Right renal pelvis (tissue), 4 donors: ENCODE results near the gene PHYKPL. TPM values are rescaled to one million over a fixed set of nuclear protein-coding genes. Genes with fewer than 3 reads are reported as not detected.
A peak's percentile ranks its signal among the peaks of the same experiment; 100 is the strongest.

Source experiments
- DNase-seq, 4 donors: peaks; one replicate each; pipeline ENCODE4 v3.0.0-alpha.2; 2013; ENCODE audit warnings: low read depth in 4 of 4, low spot score in 3 of 4, missing footprints in 1 of 4
- polyA plus RNA-seq, 4 donors: library from polyadenylated mRNA; unstranded; fragments of 120-200 nt; gene quantifications; one replicate each; pipeline ENCODE4 v1.2.1, GENCODE V29; 2013; ENCODE audit not compliant: insufficient read length in 4 of 4

Gene PHYKPL
- polyA plus RNA-seq, 4 donors = 62.8 to 78.4 (median 67.7) TPM

- DNase-seq = no peak
These were observed 36.3 kb downstream of the PHYKPL start for GRCh38 chr5:178196281-178196812.

DNA sequence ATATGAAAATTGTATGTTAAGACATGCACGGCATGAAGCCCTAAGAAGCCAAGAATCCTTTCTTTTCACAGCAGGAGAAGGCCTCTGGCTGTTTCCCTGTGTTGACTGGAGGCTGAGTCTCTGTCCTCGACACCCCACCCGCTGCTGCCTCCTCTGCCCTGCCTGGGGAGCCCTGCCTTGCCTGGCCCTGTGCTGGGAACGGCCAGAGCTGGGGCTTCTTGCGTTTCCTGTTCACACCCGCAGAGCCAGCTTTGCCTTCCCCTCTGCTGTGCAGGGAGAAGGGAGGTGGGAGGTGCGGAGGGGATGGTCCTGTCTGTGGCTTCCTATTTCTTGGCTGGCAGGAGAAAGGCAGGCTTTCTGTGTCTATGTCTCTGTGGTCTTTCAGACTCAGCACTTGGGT is 38.6 kb downstream of the PHYKPL start:
- no peak for DNase-seq

DNA sequence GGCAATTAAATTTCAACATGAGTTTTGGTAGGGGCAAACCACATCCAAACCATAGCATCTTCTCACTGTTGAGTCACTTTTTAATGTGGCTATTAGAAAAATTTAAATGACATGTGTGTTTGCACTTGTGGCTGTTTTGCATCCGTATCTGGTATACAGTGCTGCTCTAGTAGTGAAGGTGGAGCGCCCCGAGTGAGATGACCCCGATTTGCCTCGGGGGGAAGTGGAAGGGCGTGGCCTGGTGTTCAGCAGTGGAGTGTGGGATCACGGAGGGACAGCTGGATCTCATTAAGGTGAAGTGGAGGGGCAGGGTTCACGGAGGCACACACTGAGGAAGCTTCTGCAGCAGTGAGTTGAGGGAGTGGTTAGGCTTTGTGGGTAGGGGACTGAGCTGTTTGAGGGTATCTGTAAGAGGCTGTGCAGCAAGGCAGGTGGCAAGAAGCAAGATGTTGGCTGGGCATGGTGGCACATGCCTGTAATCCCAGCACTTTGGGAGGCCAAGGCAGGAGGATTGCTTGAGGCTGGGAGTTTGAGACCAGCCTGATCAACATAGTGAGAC is 39.3 kb downstream of the PHYKPL start:
- no peak for DNase-seq

DNA sequence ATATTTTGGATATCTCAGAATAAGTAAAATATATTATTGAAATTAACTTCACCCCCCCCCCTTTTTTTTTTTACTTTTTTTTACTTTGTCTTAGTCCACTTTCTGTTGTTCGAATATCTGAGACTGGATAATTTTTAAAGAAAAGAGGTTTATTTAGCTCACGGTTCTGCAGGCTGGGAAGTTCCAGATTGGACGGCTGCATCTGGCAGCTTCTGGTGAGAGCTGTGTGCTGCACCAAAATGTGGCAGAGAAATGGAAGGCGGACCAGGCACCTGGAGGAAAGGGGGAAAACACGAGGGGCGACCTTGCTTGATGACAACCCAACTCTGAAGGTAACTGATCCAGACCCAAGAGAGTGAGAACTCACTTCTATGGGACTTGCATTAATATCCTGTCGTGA is 39.8 kb downstream of the PHYKPL start:
- no peak for DNase-seq

DNA sequence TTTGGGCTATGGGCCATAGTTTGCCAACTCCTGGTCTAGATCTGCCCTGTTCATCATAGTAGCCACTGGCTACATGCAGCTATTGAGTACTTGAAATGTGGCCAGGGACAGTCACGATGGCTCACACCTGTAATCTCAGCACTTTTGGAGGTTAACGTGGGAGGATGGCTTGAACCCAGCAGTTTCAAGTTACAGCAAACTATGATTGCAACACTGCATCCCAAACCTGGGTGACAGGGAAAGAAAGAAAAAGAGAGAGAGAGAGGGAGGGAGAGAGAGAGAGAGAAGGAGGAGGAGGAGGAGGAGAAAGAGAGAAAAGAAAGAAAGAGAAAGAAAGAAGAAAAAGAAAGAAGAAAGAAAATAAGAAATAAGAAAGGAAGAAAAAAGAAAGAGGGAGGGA is 40.4 kb downstream of the PHYKPL start:
- DNase-seq = no peak

GRCh38 chr5:178191661-178192060 is 40.9 kb downstream of the PHYKPL start:
- no peak for DNase-seq

DNA sequence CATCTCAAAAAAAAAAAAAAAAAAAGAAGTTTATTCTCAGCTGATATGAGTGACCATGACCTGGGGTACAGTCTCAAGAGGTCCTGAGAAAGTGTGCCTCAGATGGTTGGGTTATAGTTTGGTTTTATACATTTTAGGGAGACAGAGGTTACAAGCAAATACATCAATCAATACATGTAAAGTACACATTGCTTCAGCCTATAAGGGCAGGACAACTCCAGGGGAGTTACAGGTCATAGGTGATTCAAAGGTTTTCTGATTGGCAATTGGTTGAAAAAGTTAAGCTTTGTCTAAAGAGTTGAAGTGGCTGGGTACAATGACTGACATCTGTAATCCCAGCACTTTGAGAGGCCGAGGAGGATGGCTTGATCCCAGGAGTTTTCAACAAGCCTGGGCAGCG is 43.2 kb downstream of the PHYKPL start:
- no peak for DNase-seq

DNA sequence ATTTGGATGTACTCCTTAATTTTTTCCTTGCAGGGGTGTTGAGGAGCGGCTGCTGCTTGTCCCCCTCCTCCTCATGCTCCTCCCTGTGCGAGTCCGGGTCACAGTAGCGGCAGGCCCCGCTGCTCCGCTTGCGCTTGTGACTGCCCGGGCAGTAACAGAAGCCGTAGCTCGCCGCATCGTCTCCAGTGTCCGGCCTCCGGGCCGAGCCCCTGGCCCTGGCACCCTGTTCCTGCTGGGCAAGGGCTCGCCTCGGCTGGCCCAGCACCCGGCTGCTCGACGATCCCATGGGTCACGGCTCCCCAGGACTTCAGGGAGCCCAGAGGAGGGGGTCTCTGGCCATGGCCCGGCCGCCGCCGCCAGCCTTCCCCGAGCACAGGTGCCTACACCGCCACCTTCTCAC is 45.6 kb downstream of the PHYKPL start, which contains the start of gene GMCL2:
Gene GMCL2, minus strand, starts transcription at position 358 of the 400 bp plus-strand sequence. Its CDS starts 72 bp downstream, at position 286.
- DNase-seq = no peak

GRCh38 chr5:178186427-178186826 is 46.2 kb downstream of the PHYKPL start:
- DNase-seq = no peak

- DNase-seq = no peak
These were observed 50.3 kb downstream of the PHYKPL start for GRCh38 chr5:178182158-178182876.

DNA sequence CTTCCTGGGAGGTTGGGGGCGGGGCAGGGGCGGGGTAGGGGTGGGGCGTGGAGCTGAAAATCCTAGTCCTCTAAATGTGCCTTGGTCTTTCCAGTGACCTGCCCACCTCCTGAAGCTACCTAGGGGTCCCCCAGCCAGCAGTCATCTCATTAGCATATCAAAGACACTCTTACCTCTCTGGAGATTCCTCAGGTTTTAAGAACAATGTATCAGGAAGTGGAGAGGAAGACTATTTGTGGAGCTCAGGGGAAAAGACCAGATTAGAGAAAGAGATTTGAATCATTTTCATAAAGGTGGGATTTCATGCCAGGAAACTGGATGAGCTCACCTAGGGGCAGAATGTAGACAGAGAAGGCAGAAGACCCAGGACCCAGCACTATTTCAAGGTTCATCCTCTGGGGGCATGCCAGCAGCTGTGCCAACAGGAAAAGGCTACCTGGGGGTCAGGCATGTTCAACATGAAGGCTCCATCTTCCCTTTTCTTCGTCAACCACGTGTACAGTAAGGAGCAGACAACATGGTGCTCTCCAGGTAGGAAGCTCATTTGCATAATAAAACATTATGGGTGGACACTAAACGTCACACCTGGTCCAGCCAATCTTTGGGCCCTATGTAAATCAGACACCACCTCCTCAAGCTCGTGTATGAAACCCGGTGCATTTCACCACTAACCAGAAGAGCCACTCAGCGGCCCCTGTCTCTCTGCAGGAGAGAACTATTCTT is 52.3 kb downstream of the PHYKPL start:
- DNase-seq = no peak

DNA sequence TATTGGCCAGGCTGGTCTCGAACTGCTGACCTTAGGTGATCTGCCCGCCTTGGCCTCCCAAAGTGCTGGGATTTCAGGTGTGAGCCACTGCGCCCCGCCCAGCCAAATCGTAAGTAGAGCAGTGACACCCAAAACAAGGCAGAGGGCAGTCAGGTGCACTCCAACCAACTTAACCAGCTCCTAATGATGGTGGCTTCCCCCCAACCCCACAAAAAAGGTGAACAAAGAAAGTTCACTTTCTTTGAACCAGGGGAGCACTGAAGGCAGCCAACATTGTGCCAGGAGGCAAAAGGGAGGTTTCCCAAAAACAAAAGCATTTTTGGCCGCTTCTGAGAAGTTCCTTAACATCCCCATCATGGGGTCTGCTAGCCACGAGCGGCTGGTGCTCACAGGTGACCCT is 55.0 kb downstream of the PHYKPL start:
- no peak for DNase-seq

GRCh38 chr5:178176791-178177190 is 55.8 kb downstream of the PHYKPL start:
- no peak for DNase-seq

DNA sequence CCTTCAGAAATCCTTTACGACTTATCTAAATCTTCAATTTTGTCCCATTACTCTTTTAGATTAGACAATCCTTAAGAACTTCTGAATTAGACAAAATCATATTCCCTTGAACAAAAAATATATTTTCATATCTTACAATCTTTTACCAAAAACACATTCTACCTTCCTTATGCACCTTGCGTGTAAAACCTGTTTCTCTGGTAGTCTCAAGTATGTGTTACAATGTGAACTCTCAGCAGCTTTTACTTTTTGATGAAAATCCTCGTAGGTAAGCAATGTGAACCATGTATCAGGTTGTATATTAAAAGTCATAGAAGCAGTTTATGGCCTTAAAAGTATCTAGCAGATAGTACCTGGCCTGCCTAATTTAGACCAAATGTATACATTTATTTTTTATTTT is 58.1 kb downstream of the PHYKPL start:
- DNase-seq = no peak

GRCh38 chr5:178170455-178170854 is 62.1 kb downstream of the PHYKPL start:
- DNase-seq = no peak

DNA sequence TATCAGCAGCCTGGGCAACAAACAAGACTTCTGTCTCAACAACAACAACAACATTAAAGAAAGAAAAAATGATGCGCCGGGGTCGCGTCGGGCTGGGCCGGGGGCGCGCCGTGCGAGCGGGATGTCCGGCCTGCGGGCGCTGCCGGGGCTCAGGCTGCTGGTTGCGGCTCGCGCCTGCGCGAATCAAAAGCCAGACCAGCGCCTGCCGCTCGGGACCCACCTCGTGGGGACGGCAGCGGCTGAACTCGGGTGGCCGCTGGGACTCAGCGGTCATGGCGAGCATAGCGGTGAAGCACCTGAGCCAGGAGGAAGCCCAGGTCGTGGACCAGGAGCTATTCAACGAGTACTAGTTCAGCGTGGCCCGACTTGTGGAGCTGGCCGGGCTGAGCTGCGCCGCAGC is 67.0 kb downstream of the PHYKPL start:
- no peak for DNase-seq

DNA sequence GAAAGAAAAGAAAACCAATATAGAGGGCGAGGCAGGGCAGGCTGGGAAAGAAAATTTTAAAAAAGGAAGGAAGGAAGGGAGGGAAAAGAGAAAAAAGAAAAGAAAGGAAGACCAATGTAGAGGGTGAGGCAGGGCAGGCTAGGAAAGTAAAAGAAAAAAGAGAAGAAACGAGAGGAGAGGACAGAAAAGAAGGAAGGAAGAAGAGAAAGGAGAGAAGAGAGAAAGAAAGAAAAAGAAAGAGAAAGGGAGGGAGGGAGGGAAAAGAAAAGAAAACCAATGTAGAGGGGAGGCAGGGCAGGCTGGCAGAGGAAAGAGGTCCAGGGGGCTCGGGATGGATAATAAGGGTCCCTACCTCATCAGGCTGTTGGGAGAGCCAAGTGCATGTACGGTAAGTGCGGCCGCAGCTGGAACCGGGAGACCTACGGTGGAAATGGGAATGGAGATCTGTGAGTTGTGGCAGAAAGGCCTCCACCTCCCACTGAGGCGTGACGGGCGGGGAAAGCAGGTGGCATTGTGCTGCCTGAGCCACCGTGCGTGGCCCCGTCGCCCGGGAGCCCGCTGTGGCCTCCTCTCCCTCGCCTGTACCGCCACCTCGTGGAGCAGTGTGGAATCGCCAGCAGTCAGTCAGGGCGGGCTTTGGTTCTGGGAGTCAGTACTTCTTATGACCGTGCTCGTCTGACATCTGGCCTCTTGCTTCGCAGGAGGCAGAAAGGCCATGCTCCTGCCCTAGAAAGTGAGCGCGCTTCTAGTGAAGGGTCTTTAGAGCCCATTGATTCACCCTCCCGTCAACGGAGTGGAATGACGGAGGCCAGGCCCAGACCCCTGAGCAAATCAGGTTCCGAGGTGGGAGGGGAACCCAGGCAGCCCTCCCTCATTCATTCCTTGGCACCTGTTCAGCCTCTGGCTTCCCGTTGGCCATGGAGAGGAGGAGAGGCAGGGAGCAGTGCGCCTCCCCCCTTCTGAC is 68.5 kb downstream of the PHYKPL start:
- DNase-seq = peak; percentile 68 to 83 (median 76)

- DNase-seq = no peak
These were observed 70.1 kb downstream of the PHYKPL start for GRCh38 chr5:178162481-178162880.

DNA sequence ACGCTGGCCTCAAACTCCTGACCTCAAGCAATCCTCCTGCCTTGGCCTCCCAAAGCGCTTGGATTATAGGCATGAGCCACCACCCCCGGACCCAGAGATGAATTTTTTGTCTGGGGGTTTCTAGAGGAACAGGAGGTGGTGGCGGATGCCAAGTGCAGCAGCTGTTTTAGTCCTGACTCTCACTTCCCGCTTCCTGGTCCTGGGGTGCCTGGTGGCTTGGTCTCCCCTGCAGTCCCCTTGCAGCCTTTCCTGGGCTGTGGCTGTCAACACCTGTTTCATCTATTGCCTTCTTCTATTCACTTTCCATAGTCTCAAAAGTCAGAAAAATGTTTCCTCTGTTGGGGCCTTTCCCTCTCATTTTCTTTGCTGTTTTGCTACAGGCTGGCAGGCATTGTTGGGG is 72.4 kb downstream of the PHYKPL start:
- DNase-seq = no peak
